ENCODE measurements around the gene SLC12A8. TPM values are rescaled to one million over a fixed set of nuclear protein-coding genes. Genes with fewer than 3 reads are reported as not detected.

Gene SLC12A8
- polyA plus RNA-seq, 1 experiment: 8.4 TPM

GRCh38 chr3:125165189-125165947, 47.2 kb downstream of the SLC12A8 start:
- CTCF ChIA-PET: interaction anchor here (0.7 to 2.7 kb wide), 12 partner anchors 11 to 269 kb away, joined by 3 to 13 read pairs (median 4); partner anchors contain the start of gene MUC13
- no peaks in the 10 kb centered on the region for H3K36me3 ChIP-seq (ENCODE audit: control insufficient read depth, insufficient read depth, low read length)
- POLR2A ChIA-PET: no interaction called here
- H3K27me3 ChIP-seq (ENCODE audit: control insufficient read depth, insufficient read depth, low read length): no peaks in the 10 kb centered on the region
- no peak for DNase-seq (ENCODE audit: low read depth)
- peak; percentile 70 for TF ChIP-seq CTCF (IDR thresholded peaks at IDR 0.05; ENCODE audit: insufficient read depth, low read depth, low read length)
- H3K4me3 ChIP-seq (ENCODE audit: low read depth, low read length): no peak overlapping the region

GRCh38 chr3:125163739-125164601, 48.6 kb downstream of the SLC12A8 start:
- no peak overlapping the region for H3K4me3 ChIP-seq (ENCODE audit: low read depth, low read length)
- DNase-seq (ENCODE audit: low read depth): no peak
- H3K36me3 ChIP-seq (ENCODE audit: control insufficient read depth, insufficient read depth, low read length): no peaks in the 10 kb centered on the region
- H3K27me3 ChIP-seq (ENCODE audit: control insufficient read depth, insufficient read depth, low read length): no peaks in the 10 kb centered on the region
- peak; percentile 24 for TF ChIP-seq CTCF (IDR thresholded peaks at IDR 0.05; ENCODE audit: insufficient read depth, low read depth, low read length)
- ChIA-PET POLR2A (no interaction called here), CTCF (interaction anchor here (1.1 to 2.7 kb wide), 8 partner anchors 22 to 169 kb away, joined by 3 to 13 read pairs (median 4); no protein-coding TSS in a partner anchor)

- CTCF ChIA-PET: interaction anchor here (0.5 to 2.0 kb wide), 4 partner anchors 25 to 424 kb away, joined by 3 to 4 read pairs (median 4); no protein-coding TSS in a partner anchor
- no peak for TF ChIP-seq CTCF (IDR thresholded peaks at IDR 0.05; ENCODE audit: insufficient read depth, low read depth, low read length)
- Histone ChIP-seq H3K4me3 (ENCODE audit: low read depth, low read length) (no peak overlapping the region), H3K27me3 (ENCODE audit: control insufficient read depth, insufficient read depth, low read length) (no peaks in the 10 kb centered on the region), H3K36me3 (ENCODE audit: control insufficient read depth, insufficient read depth, low read length) (no peaks in the 10 kb centered on the region)
- DNase-seq (ENCODE audit: low read depth): no peak
- POLR2A ChIA-PET: no interaction called here
Measured at GRCh38 chr3:125161607-125162219, 50.8 kb downstream of the SLC12A8 start.

- Histone ChIP-seq H3K27me3 (ENCODE audit: control insufficient read depth, insufficient read depth, low read length) (no peaks in the 10 kb centered on the region), H3K36me3 (ENCODE audit: control insufficient read depth, insufficient read depth, low read length) (no peaks in the 10 kb centered on the region), H3K4me3 (ENCODE audit: low read depth, low read length) (no peak overlapping the region)
- TF ChIP-seq CTCF (IDR thresholded peaks at IDR 0.05; ENCODE audit: insufficient read depth, low read depth, low read length): no peak
- POLR2A ChIA-PET: no interaction called here
- no peak for DNase-seq (ENCODE audit: low read depth)
- CTCF ChIA-PET: interaction anchor here (0.5 to 2.0 kb wide), 3 partner anchors 26 to 425 kb away, joined by 3 to 4 read pairs (median 4); no protein-coding TSS in a partner anchor
Measured at GRCh38 chr3:125160606-125161371, 51.8 kb downstream of the SLC12A8 start.

All from BJ (cell line).